T-helper 17 cell (primary cell): Measurements from ENCODE around the gene TMEM14B. TPM values are rescaled to one million over a fixed set of nuclear protein-coding genes. Genes with fewer than 3 reads are reported as not detected.
"Not testable (repeated sequence)": the region's sequence is repeated elsewhere in the genome, so short reads cannot be mapped to it uniquely, and the experiment has no call there.

Experiments
- ATAC-seq: fragments of 150-1000 bp; cut with Tn5 transposase; 2 replicates; pipeline ENCODE4 v1.10.0; 2021; ENCODE audit warnings: mild to moderate bottlenecking, moderate library complexity
- DNase-seq, 3 donors: peaks; one replicate each; pipeline versions ENCODE4 v3.0.0 to v3.0.0-alpha.2; 2020 to 2021
- H3K9me3 ChIP-seq: one replicate; pipeline ENCODE4 v1.7.0; 2013; ENCODE audit warnings: low read length, mild to moderate bottlenecking; ENCODE audit not compliant: control insufficient read depth, poor library complexity, severe bottlenecking
- H3K27ac Mint-ChIP-seq: one replicate; pipeline ENCODE4 v1.8.0; 2022; ENCODE audit warnings: mild to moderate bottlenecking, moderate library complexity, mixed read lengths
- H3K27me3 Mint-ChIP-seq: one replicate; pipeline ENCODE4 v1.8.0; 2022; ENCODE audit warnings: mixed read lengths
- H3K36me3 Mint-ChIP-seq: one replicate; pipeline ENCODE4 v1.8.0; 2022; ENCODE audit warnings: low read depth, mixed read lengths
- H3K4me1 Mint-ChIP-seq: one replicate; pipeline ENCODE4 v1.8.0; 2022; ENCODE audit warnings: mild to moderate bottlenecking, mixed read lengths
- H3K4me3 Mint-ChIP-seq: one replicate; pipeline ENCODE4 v1.8.0; 2022; ENCODE audit warnings: mild to moderate bottlenecking, moderate library complexity, mixed read lengths
- total RNA-seq, 4 donors: library from RNA in 2 of 4; stranded (reverse) in 2 of 4; gene quantifications; one replicate each; pipeline ENCODE4 v1.2.3 and lab custom pipeline; 2022 to 2026

Gene TMEM14B
- 10 to 100 TPM; 50.8 to 59.8 TPM for total RNA-seq
- 20.9 to 41.6 reads per million in 2 donors for total RNA-seq (lab: John Stamatoyannopoulos, UW)

DNA sequence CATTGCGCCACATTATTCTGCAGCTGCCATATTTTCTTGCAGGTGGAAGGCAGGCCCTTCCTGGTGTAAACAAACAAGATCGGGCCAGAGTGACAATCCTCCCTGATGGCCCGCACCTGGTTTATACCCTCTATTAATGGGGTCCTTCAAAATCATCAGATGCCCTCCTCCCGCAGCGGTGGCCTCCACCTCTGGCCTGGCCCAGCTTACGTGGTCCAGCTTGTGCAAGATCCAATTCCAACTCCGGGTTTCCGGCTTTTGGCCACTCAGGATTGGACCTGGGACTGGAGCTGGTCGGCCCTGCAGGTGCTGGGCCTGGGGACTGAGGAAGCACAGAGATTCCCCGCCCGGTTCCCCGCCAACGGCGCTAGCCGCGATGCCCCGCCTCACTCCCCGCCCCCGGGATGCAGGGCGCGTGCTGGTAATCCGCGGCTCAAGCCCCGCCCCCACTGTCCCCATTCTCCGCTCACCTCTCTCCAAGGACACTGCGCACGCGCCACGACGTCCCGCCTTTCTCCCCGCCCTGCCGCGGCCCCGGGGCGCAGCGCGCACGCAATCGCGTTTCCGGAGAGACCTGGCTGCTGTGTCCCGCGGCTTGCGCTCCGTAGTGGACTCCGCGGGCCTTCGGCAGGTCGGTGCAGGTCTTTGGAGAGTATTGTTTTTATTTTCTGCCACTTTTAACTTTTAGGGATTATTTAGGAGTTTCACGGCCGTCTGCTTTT, at the start of gene TMEM14B:
TMEM14B (plus strand) TSS at position 555 of the 722 bp plus-strand sequence. CDS start 1,441 bp downstream, outside the sequence.
- H3K36me3 Mint-ChIP-seq: peaks cover 2% of the 10 kb centered on the region
- peaks cover 41% of the 10 kb centered on the region for H3K4me1 Mint-ChIP-seq

DNA sequence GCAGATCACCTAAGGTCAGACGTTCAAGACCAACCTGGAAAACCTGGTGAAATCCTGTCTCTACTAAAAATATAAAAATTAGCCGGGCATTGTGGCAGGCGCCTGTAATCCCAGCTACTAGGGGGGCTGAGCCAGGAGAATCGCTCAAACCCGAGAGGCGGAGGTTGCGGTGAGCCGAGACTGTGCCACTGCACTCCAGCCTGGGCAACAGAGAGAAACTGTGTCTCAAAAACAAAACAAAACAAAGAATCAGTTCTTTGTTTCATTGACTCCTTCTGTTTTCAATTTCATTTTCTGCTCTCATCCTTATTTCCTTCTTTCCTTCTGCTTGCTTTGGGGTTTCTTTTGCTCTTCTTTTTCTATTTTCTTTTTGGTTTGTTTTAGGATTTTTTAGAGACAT, 33.6 kb upstream of the TMEM14B start:
- no peaks in the 10 kb centered on the region for H3K36me3 Mint-ChIP-seq
- H3K27me3 Mint-ChIP-seq: no peaks in the 10 kb centered on the region
- H3K27ac Mint-ChIP-seq: no peak overlapping the region
- ATAC-seq (no peak), DNase-seq (no peak)
- H3K4me3 Mint-ChIP-seq: no peak overlapping the region
- peaks cover 5% of the 10 kb centered on the region for H3K4me1 Mint-ChIP-seq
- H3K9me3 ChIP-seq: no peaks in the 10 kb centered on the region

More for the DNA sequence above, at the start of gene TMEM14B:
- peak within 1 kb of the TSS; percentile 95 for H3K27ac Mint-ChIP-seq
- DNase-seq (peak; percentile 99 to 100 (median 100)), ATAC-seq (peak; percentile 97)
- H3K9me3 ChIP-seq: no peaks in the 10 kb centered on the region
- no peaks in the 10 kb centered on the region for H3K27me3 Mint-ChIP-seq
- H3K4me3 Mint-ChIP-seq: peak within 1 kb of the TSS; percentile 92

DNA sequence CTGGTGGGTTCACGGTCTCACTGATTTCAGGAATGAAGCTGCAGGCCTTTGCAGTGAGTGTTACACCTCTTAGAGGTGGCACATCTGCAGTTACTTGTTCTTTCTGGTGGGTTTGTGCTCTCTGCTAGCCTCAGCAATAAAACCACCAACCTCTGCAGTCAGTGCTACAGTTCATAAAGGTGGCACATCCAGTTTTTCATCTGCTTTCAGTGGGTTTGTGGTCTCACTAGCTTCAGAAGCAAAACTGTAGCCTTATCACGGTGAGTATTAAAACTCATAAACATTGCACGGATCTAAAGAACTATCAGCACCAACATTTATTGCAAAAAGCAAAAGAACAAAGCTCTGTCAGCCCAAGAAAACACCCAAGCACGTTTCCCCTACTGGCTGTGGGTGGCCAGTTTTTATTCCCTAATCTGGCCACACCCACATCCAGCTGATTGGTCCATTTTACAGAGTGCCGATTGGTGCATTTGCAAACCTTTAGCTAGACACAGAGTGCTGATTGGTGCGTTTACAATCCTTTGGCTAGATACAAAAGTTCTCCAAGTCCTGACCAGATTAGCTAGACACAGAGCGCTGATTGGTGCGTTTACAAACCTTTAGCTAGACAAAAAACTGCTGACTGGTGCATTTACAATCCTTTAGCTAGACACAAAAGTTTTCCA, 28.2 kb upstream of the TMEM14B start:
- ATAC-seq: peak; percentile 25
- H3K9me3 ChIP-seq: no peaks in the 10 kb centered on the region
- Mint-ChIP-seq H3K4me3 (peak overlapping the region; percentile 98), H3K4me1 (peaks cover 22% of the 10 kb centered on the region), H3K36me3 (no peaks in the 10 kb centered on the region), H3K27me3 (no peaks in the 10 kb centered on the region), H3K27ac (no peak overlapping the region)
- peak in 1 of 3 donors; percentile 21 for DNase-seq

DNA sequence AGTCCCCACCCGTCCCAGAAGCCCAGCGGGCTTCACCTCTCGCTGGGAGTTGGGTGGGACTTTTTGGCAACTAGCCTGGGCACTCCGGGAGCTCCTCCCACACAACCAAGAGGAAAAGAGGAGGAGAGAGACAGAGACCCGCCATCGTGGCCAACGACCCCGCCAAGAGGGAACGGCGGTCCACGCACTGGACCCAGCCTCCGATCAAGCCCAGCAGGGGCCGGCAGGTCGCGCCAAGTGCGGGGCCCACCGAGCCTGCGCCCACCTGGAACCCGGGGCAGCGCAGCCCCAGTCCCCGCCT, 27.7 kb upstream of the TMEM14B start:
- Mint-ChIP-seq H3K27ac (no peak overlapping the region), H3K36me3 (no peaks in the 10 kb centered on the region), H3K4me1 (peaks cover 23% of the 10 kb centered on the region), H3K27me3 (no peaks in the 10 kb centered on the region), H3K4me3 (peak overlapping the region; percentile 98)
- ATAC-seq (no peak), DNase-seq (no peak)
- no peaks in the 10 kb centered on the region for H3K9me3 ChIP-seq

DNA sequence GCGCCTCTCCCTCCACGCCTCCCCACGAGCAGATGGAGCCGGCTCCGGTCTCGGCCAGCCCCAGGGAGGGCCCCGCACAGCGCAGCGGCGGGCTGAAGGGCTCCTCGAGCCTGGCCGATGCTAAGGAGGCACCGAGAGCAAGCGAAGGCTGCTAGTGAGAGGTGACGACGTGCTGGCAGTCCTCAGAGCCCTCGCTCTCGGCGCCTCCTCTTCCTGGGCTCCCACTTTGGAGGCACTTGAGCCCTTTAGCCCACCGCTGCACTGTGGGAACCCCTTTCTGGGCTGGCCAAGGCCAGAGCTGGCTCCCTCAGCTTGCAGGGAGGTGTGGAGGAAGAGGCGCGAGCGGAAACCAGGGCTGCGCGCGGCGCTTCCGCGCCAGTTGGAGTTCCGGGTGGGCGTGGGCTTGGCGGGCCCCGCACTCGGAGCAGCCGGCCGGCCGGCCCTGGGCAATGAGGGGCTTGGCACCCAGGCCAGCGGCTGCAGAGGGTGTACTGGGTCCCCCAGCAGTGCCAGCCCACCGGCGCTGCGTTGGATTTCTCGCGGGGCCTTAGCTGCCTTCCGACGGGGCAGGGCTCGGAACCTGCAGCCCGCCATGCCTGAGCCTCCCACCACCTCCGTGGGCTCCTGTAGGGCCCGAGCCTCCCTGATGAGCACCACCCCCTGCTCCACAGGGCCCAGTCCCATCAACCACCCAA, 27.2 kb upstream of the TMEM14B start:
- Mint-ChIP-seq H3K4me1 (peaks cover 24% of the 10 kb centered on the region), H3K27me3 (no peaks in the 10 kb centered on the region)

DNA sequence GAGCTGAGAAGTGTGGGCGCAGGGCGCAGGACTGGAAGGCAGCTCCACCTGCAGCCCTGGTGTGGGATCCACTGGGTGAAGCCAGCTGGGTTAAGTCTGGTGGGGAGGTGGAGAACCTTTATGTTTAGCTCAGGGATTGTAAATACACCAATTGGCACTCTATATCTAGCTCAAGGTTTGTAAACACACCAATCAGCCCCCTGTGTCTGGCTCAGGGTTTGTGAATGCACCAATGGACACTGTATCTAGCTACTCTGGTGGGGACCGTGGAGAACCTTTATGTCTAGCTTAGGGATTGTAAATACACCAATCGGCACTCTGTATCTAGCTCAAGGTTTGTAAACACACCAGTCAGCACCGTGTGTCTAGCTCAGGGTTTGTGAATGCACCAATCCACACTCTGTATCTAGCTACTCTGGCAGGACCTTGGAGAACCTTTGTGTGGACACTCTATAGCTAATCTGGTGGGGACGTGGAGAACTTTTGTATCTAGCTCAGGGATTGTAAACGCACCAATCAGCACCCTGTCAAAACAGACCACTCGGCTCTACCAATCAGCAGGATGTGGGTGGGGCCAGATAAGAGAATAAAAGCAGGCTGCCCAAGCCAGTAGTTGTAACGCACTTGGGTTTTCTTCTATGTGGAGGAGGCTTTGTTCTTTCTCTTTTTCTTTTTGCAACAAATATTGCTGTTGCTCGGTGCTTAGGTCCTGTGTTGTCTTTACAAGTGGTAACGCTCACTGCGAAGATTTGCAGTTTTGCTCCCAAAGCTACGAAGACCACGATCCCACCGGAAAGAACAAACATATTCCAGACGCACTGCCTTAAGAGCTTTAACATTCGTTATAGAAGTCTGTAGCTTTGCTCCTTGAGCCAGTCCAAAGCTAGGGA, 26.4 kb upstream of the TMEM14B start:
- peaks cover 27% of the 10 kb centered on the region for H3K4me1 Mint-ChIP-seq
- not testable (repeated sequence) for H3K9me3 ChIP-seq, DNase-seq, H3K27me3 Mint-ChIP-seq, ATAC-seq, H3K36me3 Mint-ChIP-seq
- peak overlapping the region; percentile 98 for H3K4me3 Mint-ChIP-seq
- peak overlapping the region; percentile 88 for H3K27ac Mint-ChIP-seq

More for the DNA sequence above, 27.2 kb upstream of the TMEM14B start:
- no peaks in the 10 kb centered on the region for H3K9me3 ChIP-seq
- peak; percentile 36 to 50 (median 43) for DNase-seq
- Mint-ChIP-seq H3K4me3 (peak overlapping the region; percentile 98), H3K36me3 (no peaks in the 10 kb centered on the region), H3K27ac (no peak overlapping the region)
- ATAC-seq: peak; percentile 63

DNA sequence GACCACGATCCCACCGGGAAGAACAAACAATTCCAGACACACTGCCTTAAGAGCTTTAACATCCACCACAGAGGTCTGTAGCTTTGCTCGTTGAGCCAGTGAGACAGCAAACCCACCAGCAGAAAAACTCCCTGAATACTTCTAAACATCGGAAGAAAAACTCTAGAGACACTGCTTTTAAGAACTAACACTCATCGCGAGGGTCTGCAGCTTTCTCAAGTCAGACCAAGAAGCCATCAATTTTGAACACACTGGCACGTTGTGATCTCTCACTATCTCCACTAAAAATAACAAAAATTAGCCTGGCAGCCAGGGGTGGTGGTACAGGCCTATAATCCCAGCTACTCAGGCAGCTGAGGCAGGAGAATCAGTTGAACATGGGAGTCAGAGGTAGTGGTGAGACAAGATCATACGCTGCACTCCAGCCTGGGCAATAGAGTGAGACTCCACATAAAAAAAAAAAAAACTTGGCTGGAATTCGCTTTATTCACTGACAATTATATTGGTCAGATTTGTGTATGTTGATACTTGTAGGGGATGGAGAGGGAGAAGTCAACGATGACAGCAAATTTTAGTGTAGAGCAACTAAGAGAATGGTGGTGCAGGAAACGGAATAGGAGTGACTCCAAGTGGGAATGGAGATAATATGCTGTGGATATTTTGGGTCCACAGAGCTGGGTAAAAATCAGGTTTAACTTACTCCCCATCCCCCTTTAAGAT, 25.6 kb upstream of the TMEM14B start:
- H3K4me3 Mint-ChIP-seq: peak overlapping the region; percentile 98
- no peaks in the 10 kb centered on the region for H3K27me3 Mint-ChIP-seq
- ATAC-seq: no peak
- no peaks in the 10 kb centered on the region for H3K36me3 Mint-ChIP-seq
- no peak for DNase-seq
- peaks cover 27% of the 10 kb centered on the region for H3K4me1 Mint-ChIP-seq
- H3K27ac Mint-ChIP-seq: peak overlapping the region; percentile 88
- H3K9me3 ChIP-seq: no peaks in the 10 kb centered on the region

DNA sequence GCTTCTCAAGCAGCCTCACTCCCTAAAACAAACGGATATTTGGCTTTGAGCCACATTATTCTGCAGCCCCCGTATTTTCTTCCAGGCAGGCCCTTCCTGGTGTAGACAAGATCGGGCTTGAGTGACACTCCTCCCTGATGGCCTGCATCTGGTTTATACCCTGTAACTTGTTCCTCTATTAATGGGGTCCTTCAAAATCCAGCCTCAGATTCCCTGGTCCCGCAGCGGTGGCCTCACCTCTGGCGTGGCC, 25.1 kb upstream of the TMEM14B start:
- no peak for ATAC-seq
- DNase-seq: no peak
- Mint-ChIP-seq H3K4me3 (peak overlapping the region; percentile 98), H3K27ac (peak overlapping the region; percentile 88), H3K4me1 (peaks cover 27% of the 10 kb centered on the region), H3K27me3 (no peaks in the 10 kb centered on the region), H3K36me3 (peaks cover 2% of the 10 kb centered on the region)
- no peaks in the 10 kb centered on the region for H3K9me3 ChIP-seq

DNA sequence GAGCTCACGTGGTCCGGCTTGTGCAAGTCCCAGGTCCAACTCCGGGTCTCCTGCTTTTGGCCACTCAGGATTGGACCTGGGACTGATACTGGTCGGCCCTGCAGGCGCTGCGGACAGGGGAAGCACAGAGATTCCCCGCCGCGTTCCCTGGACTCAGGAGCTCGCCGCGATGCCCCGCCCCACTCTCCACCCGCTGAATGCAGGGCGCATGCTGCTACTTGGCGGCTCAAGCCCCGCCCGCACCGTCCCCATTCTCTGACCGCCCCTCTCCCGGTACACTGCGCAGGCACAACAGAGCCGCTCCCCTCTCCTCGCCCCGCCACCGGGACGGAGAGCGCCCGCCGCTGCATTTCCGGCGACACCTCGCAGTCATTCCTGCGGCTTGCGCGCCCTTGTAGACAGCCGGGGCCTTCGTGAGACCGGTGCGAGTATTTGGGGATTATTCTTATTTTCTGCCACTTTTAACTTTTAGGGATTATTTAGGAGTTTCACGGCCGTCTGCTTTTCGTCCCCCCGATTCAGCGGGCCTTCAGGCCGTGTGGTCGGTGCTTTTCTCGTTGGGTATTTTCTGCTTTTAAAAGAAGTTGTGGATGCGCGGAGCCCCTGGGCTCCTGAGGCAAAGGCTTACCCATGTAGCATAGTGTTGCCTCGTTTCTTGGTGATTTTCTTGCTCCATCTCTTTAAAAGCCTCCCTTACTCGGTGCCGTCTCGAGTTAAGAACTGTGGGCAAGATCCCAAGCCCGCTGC, 24.6 kb upstream of the TMEM14B start, which contains the start of gene TMEM14C:
TMEM14C (plus strand) TSS at position 251 of the 747 bp plus-strand sequence. CDS start 1,544 bp downstream, outside the sequence.
- DNase-seq (peak; percentile 42 to 71 (median 67)), ATAC-seq (peak; percentile 84)
- Mint-ChIP-seq H3K4me1 (peaks cover 30% of the 10 kb centered on the region), H3K36me3 (peaks cover 4% of the 10 kb centered on the region), H3K27ac (peak within 1 kb of the TSS; percentile 88), H3K27me3 (no peaks in the 10 kb centered on the region), H3K4me3 (peak within 1 kb of the TSS; percentile 98)
- no peaks in the 10 kb centered on the region for H3K9me3 ChIP-seq

DNA sequence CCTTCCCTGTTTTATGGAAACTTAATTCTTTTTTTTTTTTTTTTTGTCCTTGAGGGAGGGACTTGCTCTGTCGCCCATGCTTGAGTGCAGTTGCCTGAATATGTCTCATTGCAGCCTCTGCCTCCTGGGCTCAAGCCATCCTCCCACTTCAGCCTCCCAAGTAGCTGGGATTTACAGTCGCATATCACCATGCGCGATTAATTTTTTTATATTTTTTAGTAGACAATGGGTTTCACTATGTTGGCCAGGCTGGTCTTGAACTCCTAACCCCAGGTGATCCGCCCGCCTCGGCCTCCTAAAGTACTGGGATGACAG, 24.1 kb upstream of the TMEM14B start:
- ATAC-seq (no peak), DNase-seq (no peak)
- peak overlapping the region; percentile 88 for H3K27ac Mint-ChIP-seq
- no peaks in the 10 kb centered on the region for H3K27me3 Mint-ChIP-seq
- no peaks in the 10 kb centered on the region for H3K9me3 ChIP-seq
- peaks cover 34% of the 10 kb centered on the region for H3K4me1 Mint-ChIP-seq
- H3K4me3 Mint-ChIP-seq: peak overlapping the region; percentile 98
- peaks cover 7% of the 10 kb centered on the region for H3K36me3 Mint-ChIP-seq

DNA sequence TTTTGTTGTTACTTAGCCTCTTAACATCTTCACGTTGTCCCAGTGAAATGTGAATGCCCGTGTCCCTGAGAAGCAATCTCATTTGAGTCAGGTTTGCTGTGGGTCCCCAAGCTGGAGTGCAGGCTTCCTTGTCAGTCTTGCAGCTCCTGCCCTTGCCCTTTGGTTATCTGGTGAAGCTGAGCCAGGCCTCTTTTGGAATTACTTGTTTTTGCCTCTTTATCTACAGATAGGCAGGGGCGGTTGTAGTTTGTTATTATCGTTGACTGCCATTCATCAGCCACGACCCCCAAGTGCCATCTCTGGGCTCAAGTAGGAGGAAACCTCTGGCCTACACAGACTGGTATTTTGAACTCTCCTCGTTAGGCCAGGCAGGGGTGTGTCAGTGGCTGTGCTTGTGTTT, 22.6 kb upstream of the TMEM14B start:
- H3K27ac Mint-ChIP-seq: no peak overlapping the region
- no peaks in the 10 kb centered on the region for H3K9me3 ChIP-seq
- DNase-seq: no peak
- ATAC-seq: no peak
- no peak overlapping the region for H3K4me3 Mint-ChIP-seq
- peaks cover 7% of the 10 kb centered on the region for H3K36me3 Mint-ChIP-seq
- peaks cover 35% of the 10 kb centered on the region for H3K4me1 Mint-ChIP-seq
- no peaks in the 10 kb centered on the region for H3K27me3 Mint-ChIP-seq

DNA sequence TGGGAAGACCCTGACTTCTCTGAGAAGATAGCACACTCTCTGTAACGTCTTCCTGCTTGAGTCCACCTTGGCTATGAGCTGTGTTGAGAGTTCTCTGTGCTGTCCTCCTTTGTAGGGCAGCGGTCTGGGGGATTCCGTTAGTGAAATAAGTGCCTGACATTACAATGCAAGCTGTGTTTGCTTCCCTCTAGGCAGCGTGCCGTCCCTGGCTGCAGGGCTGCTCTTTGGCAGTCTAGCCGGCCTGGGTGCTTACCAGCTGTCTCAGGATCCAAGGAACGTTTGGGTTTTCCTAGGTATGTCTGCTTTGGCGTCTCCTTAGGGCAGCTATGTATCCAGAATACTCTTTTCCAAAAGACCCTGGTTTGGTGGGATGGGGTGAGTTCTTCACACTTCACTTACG, 21.9 kb upstream of the TMEM14B start:
- no peak for ATAC-seq
- H3K4me1 Mint-ChIP-seq: peaks cover 38% of the 10 kb centered on the region
- no peak for DNase-seq
- H3K27me3 Mint-ChIP-seq: no peaks in the 10 kb centered on the region
- H3K9me3 ChIP-seq: no peaks in the 10 kb centered on the region
- H3K4me3 Mint-ChIP-seq: peak overlapping the region; percentile 49
- H3K36me3 Mint-ChIP-seq: peaks cover 9% of the 10 kb centered on the region
- no peak overlapping the region for H3K27ac Mint-ChIP-seq
